Retinal pigment epithelial cell (primary cell): ENCODE data around the gene TRIOBP.

Experiments
- DNase-seq: peaks from one replicate; pipeline ENCODE4 v3.0.0-alpha.2; 2010; ENCODE audit warnings: low read depth
- H3K4me3 ChIP-seq: 2 replicates; pipeline ENCODE4 v1.5.1; 2011; ENCODE audit warnings: mild to moderate bottlenecking, low read length, control low read depth, moderate library complexity
- TF ChIP-seq, protein P1 (sequence below): conservative IDR thresholded peaks from 2 replicates; pipeline ENCODE4 v1.5.1; 2011; ENCODE audit warnings: low read depth, low read length, control low read depth, inconsistent platforms

Gene TRIOBP, protein sequence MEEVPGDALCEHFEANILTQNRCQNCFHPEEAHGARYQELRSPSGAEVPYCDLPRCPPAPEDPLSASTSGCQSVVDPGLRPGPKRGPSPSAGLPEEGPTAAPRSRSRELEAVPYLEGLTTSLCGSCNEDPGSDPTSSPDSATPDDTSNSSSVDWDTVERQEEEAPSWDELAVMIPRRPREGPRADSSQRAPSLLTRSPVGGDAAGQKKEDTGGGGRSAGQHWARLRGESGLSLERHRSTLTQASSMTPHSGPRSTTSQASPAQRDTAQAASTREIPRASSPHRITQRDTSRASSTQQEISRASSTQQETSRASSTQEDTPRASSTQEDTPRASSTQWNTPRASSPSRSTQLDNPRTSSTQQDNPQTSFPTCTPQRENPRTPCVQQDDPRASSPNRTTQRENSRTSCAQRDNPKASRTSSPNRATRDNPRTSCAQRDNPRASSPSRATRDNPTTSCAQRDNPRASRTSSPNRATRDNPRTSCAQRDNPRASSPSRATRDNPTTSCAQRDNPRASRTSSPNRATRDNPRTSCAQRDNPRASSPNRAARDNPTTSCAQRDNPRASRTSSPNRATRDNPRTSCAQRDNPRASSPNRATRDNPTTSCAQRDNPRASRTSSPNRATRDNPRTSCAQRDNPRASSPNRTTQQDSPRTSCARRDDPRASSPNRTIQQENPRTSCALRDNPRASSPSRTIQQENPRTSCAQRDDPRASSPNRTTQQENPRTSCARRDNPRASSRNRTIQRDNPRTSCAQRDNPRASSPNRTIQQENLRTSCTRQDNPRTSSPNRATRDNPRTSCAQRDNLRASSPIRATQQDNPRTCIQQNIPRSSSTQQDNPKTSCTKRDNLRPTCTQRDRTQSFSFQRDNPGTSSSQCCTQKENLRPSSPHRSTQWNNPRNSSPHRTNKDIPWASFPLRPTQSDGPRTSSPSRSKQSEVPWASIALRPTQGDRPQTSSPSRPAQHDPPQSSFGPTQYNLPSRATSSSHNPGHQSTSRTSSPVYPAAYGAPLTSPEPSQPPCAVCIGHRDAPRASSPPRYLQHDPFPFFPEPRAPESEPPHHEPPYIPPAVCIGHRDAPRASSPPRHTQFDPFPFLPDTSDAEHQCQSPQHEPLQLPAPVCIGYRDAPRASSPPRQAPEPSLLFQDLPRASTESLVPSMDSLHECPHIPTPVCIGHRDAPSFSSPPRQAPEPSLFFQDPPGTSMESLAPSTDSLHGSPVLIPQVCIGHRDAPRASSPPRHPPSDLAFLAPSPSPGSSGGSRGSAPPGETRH (N-terminal part only)

DNA sequence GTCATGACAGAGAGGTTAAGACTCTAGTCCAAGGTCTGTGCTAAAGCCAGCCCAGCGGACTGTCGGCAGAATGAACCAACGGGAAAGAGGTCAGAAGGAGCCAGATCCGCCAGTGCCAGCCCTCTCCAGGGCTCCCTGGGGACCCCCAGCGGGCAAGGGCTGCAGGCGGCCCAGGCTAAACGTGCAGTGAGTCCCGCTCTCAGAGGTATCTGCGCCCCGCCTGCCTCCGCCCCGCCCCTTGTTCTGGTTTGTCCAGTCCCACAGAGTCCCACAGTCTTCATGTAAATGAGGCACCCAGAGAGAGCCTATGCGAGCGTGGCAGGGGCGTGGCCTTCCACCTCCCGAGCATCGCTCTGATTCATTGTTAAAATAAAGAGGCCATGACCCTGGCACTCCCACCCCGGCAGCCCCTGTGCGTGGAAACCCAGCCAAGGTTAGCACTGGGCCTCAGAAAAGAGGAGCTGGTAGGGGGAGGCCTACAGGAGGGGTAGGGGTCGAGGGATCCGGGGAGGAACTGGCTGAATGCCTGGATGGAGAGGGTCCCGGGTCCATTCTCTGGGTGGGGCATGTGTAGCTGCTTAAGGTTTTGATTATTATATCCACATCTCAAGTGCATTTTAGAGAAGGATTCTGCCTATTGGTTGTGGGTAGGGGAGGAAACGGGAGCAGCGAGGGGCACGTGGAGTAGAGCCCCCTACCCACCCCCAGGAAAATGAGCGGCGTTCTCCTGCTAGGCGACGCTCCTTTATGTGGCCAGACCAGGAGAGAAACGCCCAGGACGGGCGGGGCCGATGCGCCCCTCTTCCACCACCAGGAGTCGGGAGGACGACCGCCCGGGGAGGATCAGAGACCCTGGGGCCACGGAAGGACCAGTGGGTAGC lies at the start of gene TRIOBP:
Gene TRIOBP (plus strand): TSS at position 392 of the 881 bp plus-strand sequence. CDS start 4,318 bp downstream, outside the sequence.
- TF ChIP-seq, protein P1, sequence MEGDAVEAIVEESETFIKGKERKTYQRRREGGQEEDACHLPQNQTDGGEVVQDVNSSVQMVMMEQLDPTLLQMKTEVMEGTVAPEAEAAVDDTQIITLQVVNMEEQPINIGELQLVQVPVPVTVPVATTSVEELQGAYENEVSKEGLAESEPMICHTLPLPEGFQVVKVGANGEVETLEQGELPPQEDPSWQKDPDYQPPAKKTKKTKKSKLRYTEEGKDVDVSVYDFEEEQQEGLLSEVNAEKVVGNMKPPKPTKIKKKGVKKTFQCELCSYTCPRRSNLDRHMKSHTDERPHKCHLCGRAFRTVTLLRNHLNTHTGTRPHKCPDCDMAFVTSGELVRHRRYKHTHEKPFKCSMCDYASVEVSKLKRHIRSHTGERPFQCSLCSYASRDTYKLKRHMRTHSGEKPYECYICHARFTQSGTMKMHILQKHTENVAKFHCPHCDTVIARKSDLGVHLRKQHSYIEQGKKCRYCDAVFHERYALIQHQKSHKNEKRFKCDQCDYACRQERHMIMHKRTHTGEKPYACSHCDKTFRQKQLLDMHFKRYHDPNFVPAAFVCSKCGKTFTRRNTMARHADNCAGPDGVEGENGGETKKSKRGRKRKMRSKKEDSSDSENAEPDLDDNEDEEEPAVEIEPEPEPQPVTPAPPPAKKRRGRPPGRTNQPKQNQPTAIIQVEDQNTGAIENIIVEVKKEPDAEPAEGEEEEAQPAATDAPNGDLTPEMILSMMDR, result peak; percentile 69
- H3K4me3 ChIP-seq, result peak within 1 kb of the TSS; percentile 41
- peak; percentile 84 for DNase-seq

DNA sequence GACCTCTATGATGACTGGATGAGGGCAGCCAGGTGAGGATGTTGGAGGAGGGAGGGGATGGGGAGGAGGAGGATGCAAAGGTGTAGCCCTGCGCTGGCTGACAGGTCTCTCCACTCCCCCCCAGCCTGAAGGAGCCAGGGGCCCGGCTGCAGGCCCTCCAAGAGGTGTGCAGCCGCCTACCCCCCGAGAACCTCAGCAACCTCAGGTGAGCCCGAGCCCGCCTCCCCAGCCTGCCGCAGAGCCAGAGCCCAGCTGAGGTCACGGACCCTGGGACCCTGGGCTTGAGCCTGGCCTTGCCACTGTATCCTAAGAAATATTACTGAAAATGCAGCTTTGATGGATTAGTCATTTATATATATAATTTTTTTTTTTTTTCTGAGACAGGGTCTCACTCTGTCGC lies 49.5 kb upstream of the TRIOBP start:
- no peak overlapping the region for H3K4me3 ChIP-seq
- TF ChIP-seq, protein P1, result no peak
- no peak for DNase-seq

DNA sequence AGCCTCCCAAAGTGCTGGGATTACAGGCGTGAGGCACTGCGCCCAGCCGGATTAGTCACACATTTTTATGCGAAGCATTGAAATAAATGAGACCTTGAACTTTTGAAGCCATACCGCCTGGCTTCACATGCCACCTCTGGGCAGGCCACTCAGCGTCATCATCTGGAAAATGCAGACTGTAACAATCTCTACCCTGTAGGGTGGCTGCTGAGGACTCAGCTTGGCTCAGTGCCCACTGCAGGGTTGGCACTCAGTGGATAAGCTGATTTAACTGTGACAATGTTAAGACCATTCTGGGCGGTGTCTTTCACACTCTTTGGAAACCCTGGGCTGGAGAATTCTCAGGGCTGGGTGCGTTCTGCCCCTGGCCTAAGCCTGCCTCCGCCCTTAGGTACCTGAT lies 48.9 kb upstream of the TRIOBP start:
- TF ChIP-seq, protein P1, result no peak
- H3K4me3 ChIP-seq, result no peak overlapping the region
- DNase-seq, result peak; percentile 96

DNA sequence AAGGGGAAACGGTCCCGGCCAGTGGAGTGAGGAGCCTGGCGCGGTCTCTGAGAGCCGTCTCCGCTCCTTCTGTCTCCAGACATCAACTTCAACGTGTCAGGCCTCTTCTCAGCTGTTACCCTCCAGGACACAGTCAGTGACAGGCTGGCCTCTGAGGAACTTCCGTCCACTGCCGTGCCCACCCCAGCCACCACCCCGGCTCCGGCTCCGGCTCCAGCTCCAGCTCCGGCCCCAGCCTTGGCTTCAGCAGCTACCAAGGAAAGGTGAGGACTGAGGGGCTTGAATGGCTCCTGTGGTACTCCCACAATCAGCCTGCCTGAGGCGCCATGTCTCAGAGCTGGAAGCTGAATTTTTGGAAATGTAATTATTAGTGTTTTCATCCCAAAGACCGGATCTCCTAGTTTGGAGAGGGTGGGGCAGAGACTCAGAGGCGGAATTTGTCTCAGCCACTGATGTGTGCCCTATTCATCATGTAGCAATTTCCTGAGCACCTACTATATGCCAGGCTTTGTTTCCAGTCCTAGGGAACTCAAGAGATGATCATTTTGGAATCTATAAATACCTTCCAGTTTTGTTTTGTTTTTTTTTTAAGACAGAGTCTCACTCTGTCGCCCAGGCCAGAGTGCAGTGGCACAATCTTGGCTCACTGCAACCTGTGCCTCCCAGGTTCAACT lies 46.2 kb upstream of the TRIOBP start:
- no peak overlapping the region for H3K4me3 ChIP-seq
- DNase-seq, result no peak
- TF ChIP-seq, protein P1, result no peak

DNA sequence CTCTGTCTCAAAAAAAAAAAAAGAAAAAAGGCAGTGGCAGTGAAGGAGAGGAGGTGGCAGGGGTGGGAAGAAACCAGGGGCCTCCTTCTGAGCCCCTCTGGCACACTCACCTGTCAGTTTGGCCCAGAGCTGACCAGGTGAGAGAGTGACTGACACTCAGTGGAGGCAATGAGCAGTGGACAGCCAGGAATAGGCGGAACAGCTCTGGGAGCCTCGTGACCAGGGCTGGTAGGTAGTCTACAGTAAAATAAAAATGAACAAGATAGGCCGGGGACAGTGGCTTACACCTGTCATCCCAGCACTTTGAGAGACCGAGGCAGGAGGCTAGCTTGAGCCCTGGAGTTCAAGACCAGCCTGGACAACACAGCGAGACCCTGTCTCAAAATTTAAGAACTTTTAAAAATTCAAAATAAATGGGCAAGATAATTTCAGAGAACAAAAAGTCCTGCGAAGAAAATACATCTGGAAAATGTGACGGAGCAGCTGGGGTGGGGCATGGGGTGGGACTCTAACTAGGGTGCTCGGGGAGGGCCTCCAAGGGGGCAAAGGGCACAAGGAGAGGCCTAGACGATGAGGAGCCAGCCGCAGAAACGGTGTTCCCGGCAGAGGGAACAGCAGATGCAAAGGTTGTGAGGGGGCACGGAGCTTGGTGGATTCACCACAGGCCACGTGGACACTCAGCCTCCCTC lies 42.1 kb upstream of the TRIOBP start:
- TF ChIP-seq, protein P1, result no peak
- H3K4me3 ChIP-seq, result no peak overlapping the region
- no peak for DNase-seq
